AG04450 (cell line): ENCODE measurements around the gene PIMREG. TPM values are rescaled to one million over a fixed set of nuclear protein-coding genes. Genes with fewer than 3 reads are reported as not detected.
A peak's percentile ranks its signal among the peaks of the same experiment; 100 is the strongest.

Experiments
- CTCF ChIA-PET: fragments of 300-600, 350-600 bp; formaldehyde crosslinking; extraction: SDS; loops from one replicate; lab custom pipeline; 2022; ENCODE audit warnings: antibody characterized with exemption, inconsistent platforms; lab: Charles Lee
- POLR2A ChIA-PET: fragments of 350-600 bp; formaldehyde crosslinking; extraction: SDS; loops from one replicate; lab custom pipeline; 2021; ENCODE audit warnings: antibody characterized with exemption, inconsistent platforms; lab: Yijun Ruan, JAX
- DNase-seq: peaks from one replicate; pipeline ENCODE4 v3.0.0-alpha.2; 2011; ENCODE audit warnings: low read depth, low spot score
- H3K27ac ChIP-seq: one replicate; pipeline ENCODE4 v1.5.1; 2012; ENCODE audit warnings: low read depth, low read length, control low read depth
- H3K27me3 ChIP-seq: one replicate; pipeline ENCODE4 v1.6.0; 2012; ENCODE audit warnings: low read length; ENCODE audit not compliant: control insufficient read depth, insufficient read depth
- H3K4me3 ChIP-seq: 2 replicates; pipeline ENCODE4 v1.5.1; 2011; ENCODE audit warnings: mild to moderate bottlenecking, low read depth, low read length, control low read depth
- H3K9me3 ChIP-seq: 2 replicates; pipeline ENCODE4 v1.5.1; 2012; ENCODE audit warnings: low read length; ENCODE audit not compliant: control insufficient read depth, insufficient read depth
- CTCF ChIP-seq: IDR thresholded peaks from 2 replicates; pipeline ENCODE4 v1.5.1; 2011; ENCODE audit warnings: low read depth, low read length, control low read depth, inconsistent platforms
- polyA plus RNA-seq: library from polyadenylated mRNA; depleted of rRNA; stranded (reverse); fragments of >200 nt; gene quantifications from 2 replicates; pipeline ENCODE4 v1.2.3, GENCODE V29; 2011

Gene PIMREG
- polyA plus RNA-seq, 1 experiment: 7.0 TPM

GRCh38 chr17:6428207-6428965, 15.9 kb upstream of the PIMREG start:
- Histone ChIP-seq H3K27ac (peak overlapping the region; percentile 21), H3K9me3 (peaks cover 6% of the 10 kb centered on the region; the same call in 1 of the 2 replicates), H3K4me3 (no peak overlapping the region), H3K27me3 (peaks cover 6% of the 10 kb centered on the region)
- ChIA-PET POLR2A (no interaction called here), CTCF (interaction anchor here (1.5 kb wide), 1 partner anchor 836 kb away, joined by 6 read pairs; no protein-coding TSS in a partner anchor)
- no peak for DNase-seq
- no peak for TF ChIP-seq CTCF

- CTCF ChIA-PET: interaction anchor here (1.5 kb wide), 1 partner anchor 837 kb away, joined by 6 read pairs; no protein-coding TSS in a partner anchor
- POLR2A ChIA-PET: no interaction called here
- no peak overlapping the region for H3K4me3 ChIP-seq
- H3K27me3 ChIP-seq: peaks cover 6% of the 10 kb centered on the region
- no peak for TF ChIP-seq CTCF
- peaks cover 6% of the 10 kb centered on the region; the same call in 1 of the 2 replicates for H3K9me3 ChIP-seq
- no peak overlapping the region for H3K27ac ChIP-seq
- no peak for DNase-seq
Observed at GRCh38 chr17:6429266-6429665, 15.0 kb upstream of the PIMREG start.

- no peak overlapping the region for H3K27ac ChIP-seq
- CTCF ChIA-PET: interaction anchor here (1.3 kb wide), 1 partner anchor 838 kb away, joined by 6 read pairs; no protein-coding TSS in a partner anchor
Observed at GRCh38 chr17:6430769-6431168, 13.5 kb upstream of the PIMREG start.

GRCh38 chr17:6435051-6435450, 9.2 kb upstream of the PIMREG start, which contains the start of gene AIPL1:
Gene AIPL1, minus strand, starts transcription at chr17:6435121. Its CDS starts 17 bp downstream, at chr17:6435104.
- DNase-seq: no peak

More at GRCh38 chr17:6430769-6431168, 13.5 kb upstream of the PIMREG start:
- DNase-seq: no peak
- Histone ChIP-seq H3K27me3 (peaks cover under 1% of the 10 kb centered on the region), H3K4me3 (no peak overlapping the region), H3K9me3 (peaks cover 6% of the 10 kb centered on the region; the same call in 1 of the 2 replicates)
- TF ChIP-seq CTCF: peak; percentile 45
- POLR2A ChIA-PET: no interaction called here

More at GRCh38 chr17:6435051-6435450, 9.2 kb upstream of the PIMREG start, which contains the start of gene AIPL1:
- peaks cover 9% of the 10 kb centered on the region for H3K27me3 ChIP-seq
- CTCF ChIA-PET: interaction anchor here (0.7 to 2.1 kb wide), 4 partner anchors 843 to 970 kb away, joined by 3 to 20 read pairs (median 5); no protein-coding TSS in a partner anchor
- no peak within 1 kb of the TSS for H3K4me3 ChIP-seq
- H3K27ac ChIP-seq: no peak within 1 kb of the TSS
- peaks cover 6% of the 10 kb centered on the region; the same call in 1 of the 2 replicates for H3K9me3 ChIP-seq
- POLR2A ChIA-PET: no interaction called here
- no peak for TF ChIP-seq CTCF
